NT2/D1 (cell line): ENCODE results near the gene AK5.

Source experiments
- YY1 ChIP-seq: IDR thresholded peaks from 2 replicates; pipeline ENCODE4 v1.6.1; 2011; ENCODE audit not compliant: insufficient read length, insufficient read depth
- ZNF274 ChIP-seq: IDR thresholded peaks from 2 replicates; pipeline ENCODE4 v1.6.1; 2011; ENCODE audit warnings: mild to moderate bottlenecking, low read depth, low read length

GRCh38 chr1:77476475-77476874 is 194.7 kb downstream of the AK5 start:
- TF ChIP-seq ZNF274 (no peak), YY1 (no peak)
